DND-41 (cell line): ENCODE results near the gene LCN12.

Source experiments
- EZH2 ChIP-seq: IDR thresholded peaks from 3 replicates; pipeline ENCODE4 v1.6.1; 2012; ENCODE audit warnings: borderline replicate concordance, low read depth, mild to moderate bottlenecking, moderate library complexity, low read length, inconsistent platforms; ENCODE audit not compliant: severe bottlenecking
- TF ChIP-seq, protein P1 (sequence below): IDR thresholded peaks from 2 replicates; pipeline ENCODE4 v1.5.1; 2012; ENCODE audit warnings: borderline replicate concordance, low read length, moderate library complexity, mild to moderate bottlenecking; ENCODE audit not compliant: poor library complexity, severe bottlenecking; ENCODE audit errors: extremely low read depth

DNA sequence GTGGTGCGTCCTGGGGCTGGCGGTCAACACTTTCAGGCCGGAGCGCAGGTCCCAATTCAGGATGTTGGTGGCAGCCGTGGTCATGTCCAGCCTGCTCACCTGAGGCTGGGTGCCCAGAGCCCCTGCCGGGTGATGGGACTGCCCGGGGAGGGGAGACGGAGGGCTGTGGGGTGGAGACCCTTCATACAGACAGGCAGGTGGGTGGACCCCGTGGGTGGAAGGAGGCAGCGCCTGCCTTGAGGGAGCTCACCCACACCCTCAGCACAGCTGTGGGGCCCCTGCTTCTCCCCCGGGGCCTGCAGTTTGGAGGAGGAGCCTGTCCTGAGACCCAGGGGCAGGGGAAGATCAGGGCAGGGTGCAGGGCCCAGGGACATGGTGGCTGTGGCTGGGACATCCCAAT lies 18.3 kb downstream of the LCN12 start:
- TF ChIP-seq, protein P1, sequence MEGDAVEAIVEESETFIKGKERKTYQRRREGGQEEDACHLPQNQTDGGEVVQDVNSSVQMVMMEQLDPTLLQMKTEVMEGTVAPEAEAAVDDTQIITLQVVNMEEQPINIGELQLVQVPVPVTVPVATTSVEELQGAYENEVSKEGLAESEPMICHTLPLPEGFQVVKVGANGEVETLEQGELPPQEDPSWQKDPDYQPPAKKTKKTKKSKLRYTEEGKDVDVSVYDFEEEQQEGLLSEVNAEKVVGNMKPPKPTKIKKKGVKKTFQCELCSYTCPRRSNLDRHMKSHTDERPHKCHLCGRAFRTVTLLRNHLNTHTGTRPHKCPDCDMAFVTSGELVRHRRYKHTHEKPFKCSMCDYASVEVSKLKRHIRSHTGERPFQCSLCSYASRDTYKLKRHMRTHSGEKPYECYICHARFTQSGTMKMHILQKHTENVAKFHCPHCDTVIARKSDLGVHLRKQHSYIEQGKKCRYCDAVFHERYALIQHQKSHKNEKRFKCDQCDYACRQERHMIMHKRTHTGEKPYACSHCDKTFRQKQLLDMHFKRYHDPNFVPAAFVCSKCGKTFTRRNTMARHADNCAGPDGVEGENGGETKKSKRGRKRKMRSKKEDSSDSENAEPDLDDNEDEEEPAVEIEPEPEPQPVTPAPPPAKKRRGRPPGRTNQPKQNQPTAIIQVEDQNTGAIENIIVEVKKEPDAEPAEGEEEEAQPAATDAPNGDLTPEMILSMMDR = no peak
- TF ChIP-seq EZH2 = no peak
